SK-N-SH (cell line): ENCODE data around the gene ZBTB7B. TPM values are rescaled to one million over a fixed set of nuclear protein-coding genes. Genes with fewer than 3 reads are reported as not detected.
A peak's percentile ranks its signal among the peaks of the same experiment; 100 is the strongest.

ENCODE experiments used
- CTCF ChIA-PET: fragments of 300-600, 350-600 bp; formaldehyde crosslinking; extraction: SDS; loops from one replicate; lab custom pipeline; 2021; lab: Yijun Ruan, JAX
- POLR2A ChIA-PET: fragments of 350-600 bp; sonication (Branson Sonifier 250); formaldehyde crosslinking; extraction: SDS; loops from one replicate; lab custom pipeline; 2020; ENCODE audit warnings: antibody characterized with exemption, inconsistent platforms; lab: Yijun Ruan, JAX
- DNase-seq: peaks from one replicate; pipeline ENCODE4 v3.0.0; 2012
- H2AFZ ChIP-seq: fragments of 200-600 bp; sonication (generic); 2 replicates; pipeline ENCODE4 v1.8.1; 2016; ENCODE audit warnings: antibody characterized with exemption, mild to moderate bottlenecking, low read depth
- H3F3A ChIP-seq: fragments of 200-600 bp; sonication (generic); replicated peaks from 2 replicates; pipeline ENCODE3; 2016; ENCODE audit warnings: antibody characterized with exemption, mild to moderate bottlenecking; ENCODE audit not compliant: insufficient read depth
- H3K27ac ChIP-seq, 2 experiments: fragments of 200-500 bp in 1 of 2; fragments of 200-600 bp in 1 of 2; sonication (Bioruptor generic) in 1 of 2; sonication (generic), shearing (Covaris generic) in 1 of 2; 2 replicates each; pipeline versions ENCODE4 v1.5.1 to v1.6.1; 2014 to 2016; ENCODE audit warnings: low read depth in 2 of 2, inconsistent platforms in 1 of 2, low read length in 1 of 2, mild to moderate bottlenecking in 1 of 2, mixed read lengths in 1 of 2
- H3K27me3 ChIP-seq: fragments of 200-600 bp; sonication (generic), shearing (Covaris generic); 2 replicates; pipeline ENCODE4 v1.6.1; 2016; ENCODE audit warnings: mixed run types; ENCODE audit not compliant: insufficient read depth
- H3K36me3 ChIP-seq, 2 experiments: fragments of 200-500 bp in 1 of 2; fragments of 200-600 bp in 1 of 2; sonication (Bioruptor generic) in 1 of 2; sonication (generic) in 1 of 2; replicated peaks in 1 of 2; 2 replicates each; pipeline versions ENCODE3 to v1.5.1; 2014 to 2016; ENCODE audit warnings: low read length in 1 of 2, mild to moderate bottlenecking in 1 of 2; ENCODE audit not compliant: insufficient read depth in 2 of 2, control insufficient read depth in 1 of 2
- H3K4me1 ChIP-seq, 2 experiments: fragments of 200-500 bp in 1 of 2; fragments of 200-600 bp in 1 of 2; sonication (Bioruptor generic) in 1 of 2; sonication (generic), shearing (Covaris generic) in 1 of 2; 2 replicates each; pipeline versions ENCODE4 v1.5.1 to v1.6.1; 2014 to 2016; ENCODE audit warnings: low read depth in 1 of 2, low read length in 1 of 2, mixed run types in 1 of 2; ENCODE audit not compliant: insufficient read depth in 2 of 2, control insufficient read depth in 1 of 2
- H3K4me2 ChIP-seq: fragments of 200-600 bp; sonication (generic), shearing (Covaris generic); 2 replicates; pipeline ENCODE4 v1.6.1; 2017; ENCODE audit warnings: mixed run types
- H3K4me3 ChIP-seq, 2 experiments: fragments of 200-500 bp in 1 of 2; fragments of 200-600 bp in 1 of 2; sonication (Bioruptor generic) in 1 of 2; sonication (generic), shearing (Covaris generic) in 1 of 2; 2 replicates each; pipeline versions ENCODE4 v1.5.1 to v1.8.1; 2014 to 2016; ENCODE audit warnings: low read depth in 2 of 2, inconsistent platforms in 1 of 2, low read length in 1 of 2, mild to moderate bottlenecking in 1 of 2, mixed read lengths in 1 of 2, moderate library complexity in 1 of 2
- H3K79me2 ChIP-seq: fragments of 200-600 bp; sonication (generic); 2 replicates; pipeline ENCODE4 v1.8.1; 2017; ENCODE audit warnings: mild to moderate bottlenecking; ENCODE audit not compliant: insufficient read depth
- H3K9ac ChIP-seq: fragments of 200-600 bp; sonication (generic); 2 replicates; pipeline ENCODE4 v1.6.1; 2017; ENCODE audit warnings: mixed run types
- H3K9me2 ChIP-seq: fragments of 200-600 bp; sonication (generic); 2 replicates; pipeline ENCODE4 v1.6.1; 2017; ENCODE audit warnings: mixed run types
- H3K9me3 ChIP-seq: fragments of 200-600 bp; sonication (generic); 2 replicates; pipeline ENCODE4 v1.6.1; 2017; ENCODE audit warnings: mixed run types, mild to moderate bottlenecking, moderate library complexity
- H4K20me1 ChIP-seq: fragments of 200-600 bp; sonication (generic); 2 replicates; pipeline ENCODE4 v1.6.1; 2017; ENCODE audit warnings: mild to moderate bottlenecking, mixed run types; ENCODE audit not compliant: insufficient read depth
- CHD2 ChIP-seq: fragments of 150-350 bp; IDR thresholded peaks from 2 replicates; pipeline ENCODE4 v1.6.1; 2018; ENCODE audit warnings: low read length; ENCODE audit not compliant: partially characterized antibody
- ELF1 ChIP-seq: IDR thresholded peaks from 2 replicates; pipeline ENCODE4 v1.4.0; 2012
- EP300 ChIP-seq, 2 experiments: IDR thresholded peaks; 2 replicates each; pipeline versions ENCODE4 v1.4.0 to v1.6.1; 2012; ENCODE audit warnings: borderline replicate concordance in 1 of 2, low read depth in 1 of 2, low read length in 1 of 2
- FOXJ3 ChIP-seq: sonication (generic); formaldehyde crosslinking; IDR thresholded peaks from 2 replicates; pipeline ENCODE4 v1.5.1; 2020; ENCODE audit warnings: mild to moderate bottlenecking, missing genetic modification reagents
- FOXM1 ChIP-seq: IDR thresholded peaks from 2 replicates; pipeline ENCODE4 v1.4.0; 2012; ENCODE audit warnings: low read depth, mild to moderate bottlenecking
- GATA2 ChIP-seq: sonication (generic); formaldehyde crosslinking; IDR thresholded peaks from 2 replicates; pipeline ENCODE4 v1.5.0; 2020; ENCODE audit warnings: mild to moderate bottlenecking, missing genetic modification reagents
- MEF2A ChIP-seq: IDR thresholded peaks from 2 replicates; pipeline ENCODE4 v1.4.0; 2012; ENCODE audit warnings: low read depth, borderline replicate concordance
- NRF1 ChIP-seq: IDR thresholded peaks from 2 replicates; pipeline ENCODE4 v1.6.1; 2012; ENCODE audit warnings: low read depth, mild to moderate bottlenecking, low read length
- RAD21 ChIP-seq: IDR thresholded peaks from 2 replicates; pipeline ENCODE4 v1.6.1; 2012; ENCODE audit warnings: mild to moderate bottlenecking, low read length
- TEAD4 ChIP-seq: IDR thresholded peaks from 2 replicates; pipeline ENCODE4 v1.4.0; 2012; ENCODE audit warnings: mild to moderate bottlenecking, borderline replicate concordance; ENCODE audit not compliant: insufficient read depth
- WGBS: methylation state at CpG from one replicate; pipeline ENCODE4 v1.1.6; 2017; ENCODE audit warnings: low lambda C conversion rate; 5-methylcytosine and 5-hydroxymethylcytosine counted together
- polyA plus RNA-seq, 3 experiments: library from polyadenylated mRNA; depleted of rRNA; stranded (reverse); fragments of >200 nt; gene quantifications; 2 replicates each; pipeline ENCODE4 v1.2.3, GENCODE V29; 2012
- TF ChIP-seq, protein P1 (sequence below): IDR thresholded peaks from 2 replicates; pipeline ENCODE4 v1.4.0; 2012; ENCODE audit warnings: low read depth
- TF ChIP-seq, protein P2 (sequence below): fragments of 150-350 bp; IDR thresholded peaks from 2 replicates; pipeline ENCODE4 v1.6.1; 2017; ENCODE audit warnings: antibody characterized with exemption, low read length, low read depth, borderline replicate concordance
- TF ChIP-seq, protein P3 (sequence below): IDR thresholded peaks from 2 replicates; pipeline ENCODE4 v1.4.0; 2012; ENCODE audit warnings: low read depth, borderline replicate concordance

ZBTB7B gene
- polyA plus RNA-seq, 1 of the 3 experiments (the other 2 are of a cell fraction), result 15.7 TPM

DNA sequence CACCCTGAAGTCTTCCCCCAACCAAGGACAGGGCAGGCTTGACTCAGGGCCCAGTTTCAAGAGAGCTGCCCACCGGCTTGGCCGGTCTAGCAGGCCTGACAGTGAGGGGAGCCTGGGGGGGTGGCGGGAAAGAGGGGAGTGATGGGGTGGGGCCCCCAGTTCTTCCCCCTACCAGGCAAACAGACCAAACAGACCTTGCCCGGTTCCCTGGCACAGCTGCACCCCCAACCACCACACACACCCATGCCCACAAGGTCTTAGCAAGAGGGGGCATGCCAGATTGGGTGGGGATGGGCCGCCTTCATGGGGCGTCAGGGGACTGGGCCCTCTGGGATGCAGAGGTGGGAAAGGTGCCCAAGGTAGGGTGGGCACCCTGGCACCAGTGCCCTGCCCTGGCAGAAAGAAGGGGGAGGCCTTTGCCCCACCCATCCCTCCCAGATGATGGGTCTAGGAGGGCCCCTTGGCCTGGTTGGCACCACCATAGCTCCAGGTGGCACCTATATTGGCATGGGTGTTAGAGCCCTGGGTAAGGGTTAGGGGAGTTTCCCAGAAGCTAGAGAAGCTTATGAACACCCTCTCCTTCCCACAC is 8.9 kb downstream of the ZBTB7B start:
- no peak for DNase-seq
- no peak overlapping the region for H2AFZ ChIP-seq
- peaks cover 0 to 10% of the 10 kb centered on the region in 2 experiments; a peak in 1 of 4 replicates for H3K4me1 ChIP-seq
- ChIA-PET POLR2A (interaction anchor here (1.4 kb wide), 1 partner anchor 11 kb away, joined by 4 read pairs; no protein-coding TSS in a partner anchor), CTCF (interaction anchor here (0.5 to 9.3 kb wide), 8 partner anchors 10 to 163 kb away, joined by 3 to 149 read pairs (median 3); partner anchors contain the start of gene ZBTB7B)
- H3K36me3 ChIP-seq, result peaks cover 0 to 18% of the 10 kb centered on the region in 2 experiments
- H3K27me3 ChIP-seq, result no peaks in the 10 kb centered on the region
- peaks cover 5% of the 10 kb centered on the region for H3K79me2 ChIP-seq
- peaks cover 3% of the 10 kb centered on the region; the same call in 1 of the 2 replicates for H4K20me1 ChIP-seq
- H3F3A ChIP-seq, result no peaks in the 10 kb centered on the region
- WGBS, result 93% methylated on average over 3 of the region's 6 CpGs
- no peak overlapping the region for H3K4me2 ChIP-seq
- H3K27ac ChIP-seq, result no peak overlapping the region; a peak in 1 of 4 replicates
- no peak overlapping the region for H3K4me3 ChIP-seq
- H3K9me3 ChIP-seq, result no peaks in the 10 kb centered on the region
- H3K9me2 ChIP-seq, result no peaks in the 10 kb centered on the region
- no peak for TF ChIP-seq GATA2 (CRISPR knock-in tag)
- TF ChIP-seq NRF1, result no peak
- no peak for TF ChIP-seq ELF1
- TF ChIP-seq TEAD4, result no peak
- no peak for TF ChIP-seq FOXM1
- TF ChIP-seq CHD2, result no peak
- TF ChIP-seq EP300 (IDR thresholded peaks at IDR 0.05; ENCODE audit: borderline replicate concordance in 1 of 2, low read depth in 1 of 2, low read length in 1 of 2), result no peak
- TF ChIP-seq, protein P1, sequence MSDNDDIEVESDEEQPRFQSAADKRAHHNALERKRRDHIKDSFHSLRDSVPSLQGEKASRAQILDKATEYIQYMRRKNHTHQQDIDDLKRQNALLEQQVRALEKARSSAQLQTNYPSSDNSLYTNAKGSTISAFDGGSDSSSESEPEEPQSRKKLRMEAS, result no peak
- no peak overlapping the region for H3K9ac ChIP-seq

DNA sequence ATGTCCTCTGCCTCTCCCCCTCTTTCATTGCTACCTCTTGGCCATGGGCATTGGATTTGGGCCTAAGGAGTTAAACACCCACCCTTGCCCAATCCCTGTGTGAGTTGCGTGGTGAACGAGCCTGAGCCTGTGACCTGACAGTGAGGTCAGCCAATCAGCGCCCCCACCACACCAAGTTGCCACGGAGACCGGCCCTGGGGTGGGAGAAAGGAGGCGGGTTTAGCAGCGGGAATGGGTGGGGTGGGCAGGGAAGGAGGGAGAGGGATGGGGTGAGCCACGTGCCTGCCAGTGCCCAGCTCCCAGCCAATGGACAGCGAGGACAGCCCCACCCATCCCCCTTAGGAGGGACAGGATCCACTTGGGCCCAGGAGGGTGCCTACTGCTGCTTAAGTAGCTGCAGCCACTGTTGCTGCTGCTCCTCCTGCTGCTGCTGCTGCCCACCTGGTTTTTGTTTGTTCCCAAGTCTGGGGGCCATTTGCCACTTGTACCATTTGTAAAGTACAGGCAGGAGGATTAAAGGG is 9.5 kb downstream of the ZBTB7B start:
- ChIA-PET CTCF (interaction anchor here (0.7 to 9.3 kb wide), 8 partner anchors 9 to 134 kb away, joined by 3 to 149 read pairs (median 3); partner anchors contain the start of genes ADAM15 and ZBTB7B), POLR2A (interaction anchor here (1.4 kb wide), 1 partner anchor 10 kb away, joined by 4 read pairs; no protein-coding TSS in a partner anchor)
- H3K27me3 ChIP-seq, result no peaks in the 10 kb centered on the region
- peak; percentile 81 for DNase-seq
- H4K20me1 ChIP-seq, result peaks cover 3% of the 10 kb centered on the region; the same call in 1 of the 2 replicates
- no peaks in the 10 kb centered on the region for H3F3A ChIP-seq
- no peak overlapping the region for H3K9ac ChIP-seq
- no peak overlapping the region for H3K4me2 ChIP-seq
- H3K4me3 ChIP-seq, result no peak overlapping the region
- no peaks in the 10 kb centered on the region for H3K79me2 ChIP-seq
- no peaks in the 10 kb centered on the region for H3K9me2 ChIP-seq
- peaks cover 0 to 12% of the 10 kb centered on the region in 2 experiments; a peak in 1 of 4 replicates for H3K4me1 ChIP-seq
- no peaks in the 10 kb centered on the region for H3K9me3 ChIP-seq
- no peak overlapping the region for H2AFZ ChIP-seq
- H3K36me3 ChIP-seq, result peaks cover 0 to 22% of the 10 kb centered on the region in 2 experiments
- no peak overlapping the region; a peak in 1 of 4 replicates for H3K27ac ChIP-seq
- 77% methylated on average over 5 of the region's 9 CpGs for WGBS
- TF ChIP-seq FOXM1 (no peak), FOXJ3 (CRISPR knock-in tag) (no peak), MEF2A (no peak), RAD21 (no peak), GATA2 (CRISPR knock-in tag) (no peak), CHD2 (no peak)
- TF ChIP-seq, protein P2, sequence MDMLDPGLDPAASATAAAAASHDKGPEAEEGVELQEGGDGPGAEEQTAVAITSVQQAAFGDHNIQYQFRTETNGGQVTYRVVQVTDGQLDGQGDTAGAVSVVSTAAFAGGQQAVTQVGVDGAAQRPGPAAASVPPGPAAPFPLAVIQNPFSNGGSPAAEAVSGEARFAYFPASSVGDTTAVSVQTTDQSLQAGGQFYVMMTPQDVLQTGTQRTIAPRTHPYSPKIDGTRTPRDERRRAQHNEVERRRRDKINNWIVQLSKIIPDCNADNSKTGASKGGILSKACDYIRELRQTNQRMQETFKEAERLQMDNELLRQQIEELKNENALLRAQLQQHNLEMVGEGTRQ, result no peak
- TF ChIP-seq, protein P3, sequence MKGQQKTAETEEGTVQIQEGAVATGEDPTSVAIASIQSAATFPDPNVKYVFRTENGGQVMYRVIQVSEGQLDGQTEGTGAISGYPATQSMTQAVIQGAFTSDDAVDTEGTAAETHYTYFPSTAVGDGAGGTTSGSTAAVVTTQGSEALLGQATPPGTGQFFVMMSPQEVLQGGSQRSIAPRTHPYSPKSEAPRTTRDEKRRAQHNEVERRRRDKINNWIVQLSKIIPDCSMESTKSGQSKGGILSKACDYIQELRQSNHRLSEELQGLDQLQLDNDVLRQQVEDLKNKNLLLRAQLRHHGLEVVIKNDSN, result no peak; the same call in 1 of the 2 replicates
- TF ChIP-seq, all 33 proteins: peak for 0
